ENCODE results near the gene PLEKHD1.

Gene PLEKHD1

GRCh38 chr14:69483765-69484443 lies 624 bp upstream of the PLEKHD1 start:
- Histone ChIP-seq H3K27ac (ENCODE audit: low read depth, low read length) (no peak overlapping the region), H3K36me3 (ENCODE audit: insufficient read depth, low read length) (no peaks in the 10 kb centered on the region), H3K9me3 (ENCODE audit: low read length) (no peaks in the 10 kb centered on the region), H3K4me1 (ENCODE audit: insufficient read depth, low read length) (peaks cover 5% of the 10 kb centered on the region), H3K4me3 (ENCODE audit: low read depth in 1 of 2, low read length in 2 of 2) (peak overlapping the region; percentile 35 to 38), H3K9ac (ENCODE audit: low read length) (no peak overlapping the region), H3K27me3 (ENCODE audit: control insufficient read depth in 1 of 2, insufficient read depth in 2 of 2, low read length in 2 of 2) (peaks cover 26 to 43% of the 10 kb centered on the region in 2 donors)

DNA sequence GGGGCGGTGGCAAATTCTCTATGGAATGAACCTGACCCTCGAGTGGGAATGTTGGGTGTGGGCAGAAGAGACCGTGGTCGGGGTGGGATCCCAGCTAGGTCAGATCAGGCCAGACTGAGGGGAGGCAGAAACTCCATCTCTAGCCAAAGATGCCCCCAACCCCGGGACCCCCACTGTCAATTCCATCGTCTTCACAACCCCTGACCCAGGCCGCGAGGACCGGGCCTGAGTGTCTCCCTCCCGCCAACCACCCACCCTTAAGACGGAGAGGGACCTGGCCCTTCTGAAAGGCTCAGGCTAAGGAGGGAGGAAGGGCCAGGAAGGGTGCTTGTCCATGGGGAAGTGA lies 760 bp downstream of the PLEKHD1 start:
- no peak overlapping the region for H3K4me3 ChIP-seq (ENCODE audit: low read depth in 1 of 2, low read length in 2 of 2)
- no peaks in the 10 kb centered on the region for H3K9me3 ChIP-seq (ENCODE audit: low read length)
- H3K4me1 ChIP-seq (ENCODE audit: insufficient read depth, low read length), result peaks cover 5% of the 10 kb centered on the region
- peaks cover 26 to 43% of the 10 kb centered on the region in 2 donors for H3K27me3 ChIP-seq (ENCODE audit: control insufficient read depth in 1 of 2, insufficient read depth in 2 of 2, low read length in 2 of 2)
- H3K36me3 ChIP-seq (ENCODE audit: insufficient read depth, low read length), result no peaks in the 10 kb centered on the region
- no peak overlapping the region for H3K27ac ChIP-seq (ENCODE audit: low read depth, low read length)
- no peak overlapping the region for H3K9ac ChIP-seq (ENCODE audit: low read length)

GRCh38 chr14:69485701-69486100 lies 1.2 kb downstream of the PLEKHD1 start:
- Histone ChIP-seq H3K27ac (ENCODE audit: low read depth, low read length) (no peak overlapping the region), H3K9ac (ENCODE audit: low read length) (no peak overlapping the region), H3K9me3 (ENCODE audit: low read length) (no peaks in the 10 kb centered on the region), H3K4me3 (ENCODE audit: low read depth in 1 of 2, low read length in 2 of 2) (no peak overlapping the region), H3K27me3 (ENCODE audit: control insufficient read depth in 1 of 2, insufficient read depth in 2 of 2, low read length in 2 of 2) (peaks cover 26 to 43% of the 10 kb centered on the region in 2 donors), H3K4me1 (ENCODE audit: insufficient read depth, low read length) (peaks cover 5% of the 10 kb centered on the region), H3K36me3 (ENCODE audit: insufficient read depth, low read length) (no peaks in the 10 kb centered on the region)

GRCh38 chr14:69487226-69487625 lies 2.7 kb downstream of the PLEKHD1 start:
- no peak overlapping the region for H3K4me3 ChIP-seq (ENCODE audit: low read depth in 1 of 2, low read length in 2 of 2)
- H3K27ac ChIP-seq (ENCODE audit: low read depth, low read length), result no peak overlapping the region
- no peak overlapping the region for H3K9ac ChIP-seq (ENCODE audit: low read length)
- no peaks in the 10 kb centered on the region for H3K9me3 ChIP-seq (ENCODE audit: low read length)
- H3K36me3 ChIP-seq (ENCODE audit: insufficient read depth, low read length), result no peaks in the 10 kb centered on the region
- H3K27me3 ChIP-seq (ENCODE audit: control insufficient read depth in 1 of 2, insufficient read depth in 2 of 2, low read length in 2 of 2), result peaks cover 26 to 43% of the 10 kb centered on the region in 2 donors
- peaks cover 5% of the 10 kb centered on the region for H3K4me1 ChIP-seq (ENCODE audit: insufficient read depth, low read length)

DNA sequence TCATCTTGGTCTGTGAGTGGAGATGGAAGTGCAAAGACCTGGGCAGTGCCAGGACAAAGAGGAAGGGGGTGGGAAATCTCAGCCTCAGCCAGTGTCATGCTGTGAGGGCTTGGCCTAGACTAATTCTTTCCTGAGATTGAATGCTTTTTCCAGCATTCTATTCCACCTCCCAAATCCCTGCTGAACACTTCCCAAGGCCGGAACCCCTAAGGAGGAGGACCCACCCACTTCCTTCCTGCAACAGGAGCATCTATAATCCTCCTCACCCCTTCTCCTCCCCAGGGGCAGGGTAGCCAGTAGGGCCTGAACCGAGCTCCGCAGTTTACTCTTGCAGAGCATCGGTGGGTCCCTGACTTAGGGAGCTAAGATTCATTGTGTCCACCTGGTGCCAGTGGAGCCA lies 3.2 kb downstream of the PLEKHD1 start:
- Histone ChIP-seq H3K27me3 (ENCODE audit: control insufficient read depth in 1 of 2, insufficient read depth in 2 of 2, low read length in 2 of 2) (peaks cover 26 to 43% of the 10 kb centered on the region in 2 donors), H3K9me3 (ENCODE audit: low read length) (no peaks in the 10 kb centered on the region), H3K27ac (ENCODE audit: low read depth, low read length) (no peak overlapping the region), H3K4me1 (ENCODE audit: insufficient read depth, low read length) (peaks cover 5% of the 10 kb centered on the region), H3K9ac (ENCODE audit: low read length) (no peak overlapping the region), H3K4me3 (ENCODE audit: low read depth in 1 of 2, low read length in 2 of 2) (no peak overlapping the region), H3K36me3 (ENCODE audit: insufficient read depth, low read length) (no peaks in the 10 kb centered on the region)

DNA sequence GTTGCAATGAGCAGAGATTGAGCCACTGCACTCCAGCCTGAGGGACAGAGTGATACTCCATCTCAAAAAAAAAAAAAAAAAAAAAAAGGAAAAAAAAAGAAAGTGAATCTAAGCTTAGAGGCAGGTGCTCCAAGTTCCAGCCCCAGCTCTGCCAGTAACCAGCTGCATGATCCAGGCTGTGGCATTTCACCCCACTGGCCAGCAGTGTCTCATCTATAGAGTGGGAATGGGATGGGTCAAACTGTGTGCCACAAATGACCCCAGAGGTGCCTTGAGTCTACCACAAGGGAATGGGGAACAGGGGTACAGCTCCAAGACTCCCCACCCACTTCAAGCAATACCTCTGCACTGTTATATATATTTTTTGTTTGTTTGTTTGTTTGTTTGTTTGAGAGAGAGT lies 5.0 kb downstream of the PLEKHD1 start:
- H3K36me3 ChIP-seq (ENCODE audit: insufficient read depth, low read length), result no peaks in the 10 kb centered on the region
- no peak overlapping the region for H3K9ac ChIP-seq (ENCODE audit: low read length)
- H3K4me3 ChIP-seq (ENCODE audit: low read depth in 1 of 2, low read length in 2 of 2), result no peak overlapping the region
- H3K27me3 ChIP-seq (ENCODE audit: control insufficient read depth in 1 of 2, insufficient read depth in 2 of 2, low read length in 2 of 2), result peaks cover 26 to 29% of the 10 kb centered on the region in 2 donors
- no peaks in the 10 kb centered on the region for H3K4me1 ChIP-seq (ENCODE audit: insufficient read depth, low read length)
- H3K27ac ChIP-seq (ENCODE audit: low read depth, low read length), result no peak overlapping the region
- no peaks in the 10 kb centered on the region for H3K9me3 ChIP-seq (ENCODE audit: low read length)

GRCh38 chr14:69490219-69490918 lies 5.8 kb downstream of the PLEKHD1 start:
- Histone ChIP-seq H3K4me3 (ENCODE audit: low read depth in 1 of 2, low read length in 2 of 2) (no peak overlapping the region), H3K36me3 (ENCODE audit: insufficient read depth, low read length) (no peaks in the 10 kb centered on the region), H3K27me3 (ENCODE audit: control insufficient read depth in 1 of 2, insufficient read depth in 2 of 2, low read length in 2 of 2) (peaks cover 20% of the 10 kb centered on the region in 2 donors), H3K4me1 (ENCODE audit: insufficient read depth, low read length) (no peaks in the 10 kb centered on the region), H3K27ac (ENCODE audit: low read depth, low read length) (no peak overlapping the region), H3K9ac (ENCODE audit: low read length) (no peak overlapping the region), H3K9me3 (ENCODE audit: low read length) (no peaks in the 10 kb centered on the region)

- Histone ChIP-seq H3K36me3 (ENCODE audit: insufficient read depth, low read length) (no peaks in the 10 kb centered on the region), H3K4me3 (ENCODE audit: low read depth in 1 of 2, low read length in 2 of 2) (no peak overlapping the region), H3K9me3 (ENCODE audit: low read length) (no peaks in the 10 kb centered on the region), H3K27me3 (ENCODE audit: control insufficient read depth in 1 of 2, insufficient read depth in 2 of 2, low read length in 2 of 2) (peaks cover 12 to 13% of the 10 kb centered on the region in 2 donors), H3K9ac (ENCODE audit: low read length) (no peak overlapping the region), H3K4me1 (ENCODE audit: insufficient read depth, low read length) (no peaks in the 10 kb centered on the region), H3K27ac (ENCODE audit: low read depth, low read length) (no peak overlapping the region)
These were observed 6.7 kb downstream of the PLEKHD1 start for GRCh38 chr14:69491193-69491592.

DNA sequence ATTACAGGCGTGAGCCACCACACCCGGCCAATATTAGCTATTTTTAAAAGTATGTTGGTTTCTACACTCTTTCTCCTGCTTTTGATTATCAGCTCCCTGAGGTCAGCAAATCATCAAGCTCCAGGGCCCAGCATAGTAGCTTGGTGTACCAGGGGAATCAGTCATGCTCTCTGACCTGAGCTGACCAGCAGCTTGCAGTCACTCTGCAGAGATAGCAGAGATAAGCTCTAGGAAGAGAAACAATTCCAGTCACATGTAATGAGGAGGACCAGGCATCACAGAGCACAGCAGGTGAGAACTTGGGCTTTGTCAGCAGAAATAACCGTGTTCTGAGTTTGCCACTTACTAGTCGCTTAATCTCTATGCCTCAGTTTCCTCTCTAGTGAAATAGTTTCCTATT lies 8.5 kb downstream of the PLEKHD1 start:
- H3K36me3 ChIP-seq (ENCODE audit: insufficient read depth, low read length), result no peaks in the 10 kb centered on the region
- H3K4me1 ChIP-seq (ENCODE audit: insufficient read depth, low read length), result no peaks in the 10 kb centered on the region
- no peaks in the 10 kb centered on the region for H3K27me3 ChIP-seq (ENCODE audit: control insufficient read depth in 1 of 2, insufficient read depth in 2 of 2, low read length in 2 of 2)
- H3K9ac ChIP-seq (ENCODE audit: low read length), result no peak overlapping the region
- no peak overlapping the region for H3K27ac ChIP-seq (ENCODE audit: low read depth, low read length)
- no peak overlapping the region for H3K4me3 ChIP-seq (ENCODE audit: low read depth in 1 of 2, low read length in 2 of 2)
- H3K9me3 ChIP-seq (ENCODE audit: low read length), result no peaks in the 10 kb centered on the region

GRCh38 chr14:69493791-69494190 lies 9.3 kb downstream of the PLEKHD1 start:
- Histone ChIP-seq H3K4me1 (ENCODE audit: insufficient read depth, low read length) (no peaks in the 10 kb centered on the region), H3K27me3 (ENCODE audit: control insufficient read depth in 1 of 2, insufficient read depth in 2 of 2, low read length in 2 of 2) (no peaks in the 10 kb centered on the region), H3K4me3 (ENCODE audit: low read depth in 1 of 2, low read length in 2 of 2) (no peak overlapping the region), H3K36me3 (ENCODE audit: insufficient read depth, low read length) (no peaks in the 10 kb centered on the region), H3K9ac (ENCODE audit: low read length) (no peak overlapping the region), H3K27ac (ENCODE audit: low read depth, low read length) (no peak overlapping the region), H3K9me3 (ENCODE audit: low read length) (no peaks in the 10 kb centered on the region)

- no peaks in the 10 kb centered on the region for H3K36me3 ChIP-seq (ENCODE audit: insufficient read depth, low read length)
- H3K27me3 ChIP-seq (ENCODE audit: control insufficient read depth in 1 of 2, insufficient read depth in 2 of 2, low read length in 2 of 2), result no peaks in the 10 kb centered on the region
- no peak overlapping the region for H3K4me3 ChIP-seq (ENCODE audit: low read depth in 1 of 2, low read length in 2 of 2)
- H3K9ac ChIP-seq (ENCODE audit: low read length), result no peak overlapping the region
- no peaks in the 10 kb centered on the region for H3K9me3 ChIP-seq (ENCODE audit: low read length)
- H3K4me1 ChIP-seq (ENCODE audit: insufficient read depth, low read length), result no peaks in the 10 kb centered on the region
- H3K27ac ChIP-seq (ENCODE audit: low read depth, low read length), result no peak overlapping the region
These were observed 10.9 kb downstream of the PLEKHD1 start for GRCh38 chr14:69495341-69495921.

Measured in muscle layer of colon (tissue), 2 donors.